ENCODE results near the gene FOXA1.
A peak's percentile ranks its signal among the peaks of the same experiment; 100 is the strongest.

The FOXA1 gene

GRCh38 chr14:37616853-37617252, 21.8 kb upstream of the FOXA1 start:
- no peaks in the 10 kb centered on the region for H3K4me1 ChIP-seq (ENCODE audit: insufficient read depth, low read length)
- H3K36me3 ChIP-seq (ENCODE audit: insufficient read depth, low read length) = no peaks in the 10 kb centered on the region
- H3K9me3 ChIP-seq (ENCODE audit: control insufficient read depth, insufficient read depth, low read length) = peaks cover 12% of the 10 kb centered on the region
- no peak overlapping the region for H3K9ac ChIP-seq (ENCODE audit: low read depth, low read length)

GRCh38 chr14:37615582-37616289, 20.7 kb upstream of the FOXA1 start:
- peaks cover 8% of the 10 kb centered on the region for H3K9me3 ChIP-seq (ENCODE audit: control insufficient read depth, insufficient read depth, low read length)
- H3K4me1 ChIP-seq (ENCODE audit: insufficient read depth, low read length) = no peaks in the 10 kb centered on the region
- no peak overlapping the region for H3K9ac ChIP-seq (ENCODE audit: low read depth, low read length)
- no peaks in the 10 kb centered on the region for H3K36me3 ChIP-seq (ENCODE audit: insufficient read depth, low read length)

- peaks cover 7% of the 10 kb centered on the region for H3K9me3 ChIP-seq (ENCODE audit: control insufficient read depth, insufficient read depth, low read length)
- no peaks in the 10 kb centered on the region for H3K36me3 ChIP-seq (ENCODE audit: insufficient read depth, low read length)
- no peak overlapping the region; the same call in 1 of the 2 replicates for H3K9ac ChIP-seq (ENCODE audit: low read depth, low read length)
- H3K4me1 ChIP-seq (ENCODE audit: insufficient read depth, low read length) = no peaks in the 10 kb centered on the region
Measured at GRCh38 chr14:37610945-37611523, 16.0 kb upstream of the FOXA1 start.

DNA sequence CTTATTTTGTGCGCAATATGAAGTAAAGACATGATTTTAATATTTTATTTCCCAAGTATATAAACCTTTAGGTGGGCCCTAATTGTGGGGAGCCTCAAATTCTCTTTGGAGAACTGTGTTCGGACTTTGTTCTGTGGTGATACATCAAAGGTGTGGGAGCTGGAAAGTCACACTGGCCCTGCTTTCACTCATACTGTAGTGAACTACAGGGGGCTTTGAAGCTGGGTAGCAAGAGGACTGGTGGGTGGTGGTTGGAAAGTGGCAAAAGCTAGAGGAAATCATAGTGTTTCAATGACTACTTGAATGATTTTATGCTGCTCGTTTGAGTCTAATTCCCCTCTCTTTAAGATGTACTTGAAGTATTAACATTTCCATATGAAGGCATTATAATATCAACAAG, 13.6 kb upstream of the FOXA1 start:
- Histone ChIP-seq H3K36me3 (ENCODE audit: insufficient read depth, low read length) (no peaks in the 10 kb centered on the region), H3K4me1 (ENCODE audit: insufficient read depth, low read length) (no peaks in the 10 kb centered on the region), H3K9ac (ENCODE audit: low read depth, low read length) (no peak overlapping the region), H3K9me3 (ENCODE audit: control insufficient read depth, insufficient read depth, low read length) (no peaks in the 10 kb centered on the region)

GRCh38 chr14:37606678-37607077, 11.6 kb upstream of the FOXA1 start:
- H3K4me1 ChIP-seq (ENCODE audit: insufficient read depth, low read length) = no peaks in the 10 kb centered on the region
- no peaks in the 10 kb centered on the region for H3K9me3 ChIP-seq (ENCODE audit: control insufficient read depth, insufficient read depth, low read length)
- H3K9ac ChIP-seq (ENCODE audit: low read depth, low read length) = no peak overlapping the region
- H3K36me3 ChIP-seq (ENCODE audit: insufficient read depth, low read length) = no peaks in the 10 kb centered on the region

GRCh38 chr14:37603688-37604251, 8.7 kb upstream of the FOXA1 start:
- no peaks in the 10 kb centered on the region for H3K9me3 ChIP-seq (ENCODE audit: control insufficient read depth, insufficient read depth, low read length)

DNA sequence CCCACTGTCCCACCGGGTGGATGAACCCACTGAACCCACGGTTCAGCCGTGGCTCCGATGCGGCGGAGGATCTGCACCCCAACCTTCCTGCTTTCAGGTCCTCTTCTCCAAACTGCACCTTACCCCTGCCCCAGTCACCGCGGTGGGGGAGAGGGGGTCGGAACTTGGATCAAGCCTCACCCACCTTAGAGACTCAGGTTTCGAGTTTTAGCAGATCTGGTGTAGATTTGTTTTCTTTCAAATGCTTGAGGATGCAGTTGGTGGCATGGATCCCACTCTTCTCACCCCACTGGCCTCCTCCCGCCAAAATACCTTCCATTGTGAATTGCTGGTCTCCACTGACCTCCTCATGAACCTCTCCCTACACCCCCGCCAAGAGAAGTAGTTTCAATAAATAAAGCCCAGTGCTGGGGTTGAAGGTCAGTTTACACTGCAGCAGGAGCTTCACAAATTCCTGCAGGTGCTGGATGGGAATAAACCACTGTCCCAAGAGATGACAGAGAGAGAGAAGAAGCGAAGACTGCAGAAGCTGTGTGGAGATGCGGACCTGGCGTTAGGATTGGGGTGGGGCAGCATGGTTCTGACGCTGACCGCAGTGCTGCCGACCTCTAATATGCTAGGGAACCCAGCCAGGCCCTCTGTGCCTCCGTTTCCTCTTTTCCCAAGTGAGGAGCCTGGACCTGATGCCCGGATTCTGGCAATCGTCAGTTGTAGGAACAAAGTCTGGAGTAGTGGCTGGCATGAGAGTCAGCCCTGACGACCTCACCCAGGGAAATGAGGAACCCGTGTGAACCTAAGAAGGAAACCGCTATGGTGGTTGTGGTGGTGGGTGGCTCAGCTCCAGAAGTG, 7.8 kb upstream of the FOXA1 start:
- no peaks in the 10 kb centered on the region for H3K9me3 ChIP-seq (ENCODE audit: control insufficient read depth, insufficient read depth, low read length)
- H3K9ac ChIP-seq (ENCODE audit: low read depth, low read length) = no peak overlapping the region
- no peaks in the 10 kb centered on the region for H3K36me3 ChIP-seq (ENCODE audit: insufficient read depth, low read length)
- no peaks in the 10 kb centered on the region for H3K4me1 ChIP-seq (ENCODE audit: insufficient read depth, low read length)

More at GRCh38 chr14:37603688-37604251, 8.7 kb upstream of the FOXA1 start:
- no peaks in the 10 kb centered on the region for H3K4me1 ChIP-seq (ENCODE audit: insufficient read depth, low read length)
- no peak overlapping the region for H3K9ac ChIP-seq (ENCODE audit: low read depth, low read length)
- H3K36me3 ChIP-seq (ENCODE audit: insufficient read depth, low read length) = no peaks in the 10 kb centered on the region

DNA sequence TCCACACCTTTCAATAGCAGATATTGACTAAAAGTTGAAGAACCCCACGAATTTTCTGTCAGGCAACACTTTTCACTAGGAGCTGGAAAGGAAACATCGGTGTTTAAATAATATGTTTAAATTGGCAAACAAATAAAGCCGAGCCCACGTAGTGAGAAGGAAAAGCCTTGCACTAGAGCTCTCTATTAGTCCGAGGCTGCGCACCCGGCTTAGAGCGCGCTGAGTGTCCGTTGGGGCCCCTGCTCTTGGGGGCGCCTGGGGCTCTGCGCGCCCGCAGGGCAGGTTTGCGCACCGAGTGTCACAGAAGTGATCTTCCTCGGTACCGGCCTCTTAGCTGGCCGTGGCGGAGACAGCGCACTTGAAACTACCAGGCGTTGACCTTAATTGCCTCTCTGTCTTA, 6.8 kb upstream of the FOXA1 start:
- Histone ChIP-seq H3K9ac (ENCODE audit: low read depth, low read length) (no peak overlapping the region), H3K9me3 (ENCODE audit: control insufficient read depth, insufficient read depth, low read length) (no peaks in the 10 kb centered on the region), H3K36me3 (ENCODE audit: insufficient read depth, low read length) (no peaks in the 10 kb centered on the region)

DNA sequence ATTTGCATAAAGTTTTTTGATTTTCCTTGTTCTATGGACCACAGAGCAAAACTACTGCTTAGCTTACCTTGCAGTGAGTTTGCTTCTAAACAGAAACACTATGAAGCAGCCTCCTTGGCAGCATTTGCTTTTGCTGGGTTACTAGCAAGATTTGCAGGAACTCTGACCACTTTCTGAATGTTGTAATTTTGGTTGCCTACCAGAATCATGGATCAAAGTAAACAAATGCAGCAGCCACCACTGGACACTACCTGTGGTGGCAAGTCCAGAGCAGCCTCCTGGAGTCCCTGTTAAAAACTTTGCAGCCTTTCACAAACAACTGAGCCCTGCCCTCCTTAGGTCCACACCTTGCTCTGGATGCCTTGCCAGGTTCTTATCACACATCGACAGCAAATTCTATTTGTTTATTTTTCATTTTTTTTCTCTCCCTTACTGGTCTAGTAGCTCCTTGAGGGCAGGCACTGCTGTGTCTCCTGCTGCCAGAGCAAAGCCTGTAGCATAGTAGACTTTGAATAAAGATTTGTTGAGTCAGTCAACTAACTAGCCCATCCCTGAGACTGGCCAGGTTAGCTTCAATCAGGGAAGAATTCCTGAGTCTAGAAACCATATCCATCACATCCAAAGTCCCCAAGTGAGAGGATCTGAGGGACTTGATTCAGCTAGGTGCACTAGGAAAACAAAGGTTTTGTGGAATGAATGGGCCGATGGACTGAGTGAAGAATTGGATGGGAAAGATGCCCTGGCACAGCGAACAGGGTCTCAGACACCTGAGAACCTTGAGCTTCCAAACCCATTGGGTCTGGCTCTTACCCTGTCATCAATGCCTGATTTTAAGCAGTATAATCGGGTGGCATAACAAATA, 6.1 kb upstream of the FOXA1 start:
- Histone ChIP-seq H3K4me1 (ENCODE audit: insufficient read depth, low read length) (no peaks in the 10 kb centered on the region), H3K36me3 (ENCODE audit: insufficient read depth, low read length) (no peaks in the 10 kb centered on the region), H3K9me3 (ENCODE audit: control insufficient read depth, insufficient read depth, low read length) (no peaks in the 10 kb centered on the region), H3K9ac (ENCODE audit: low read depth, low read length) (no peak overlapping the region)

More for the DNA sequence above, 6.8 kb upstream of the FOXA1 start:
- no peaks in the 10 kb centered on the region for H3K4me1 ChIP-seq (ENCODE audit: insufficient read depth, low read length)

- H3K4me1 ChIP-seq (ENCODE audit: insufficient read depth, low read length) = no peaks in the 10 kb centered on the region
- H3K9ac ChIP-seq (ENCODE audit: low read depth, low read length) = peak overlapping the region; percentile 57; the same call in 1 of the 2 replicates
- no peaks in the 10 kb centered on the region for H3K9me3 ChIP-seq (ENCODE audit: control insufficient read depth, insufficient read depth, low read length)
- H3K36me3 ChIP-seq (ENCODE audit: insufficient read depth, low read length) = no peaks in the 10 kb centered on the region
Measured at GRCh38 chr14:37599507-37600368, 4.7 kb upstream of the FOXA1 start.

DNA sequence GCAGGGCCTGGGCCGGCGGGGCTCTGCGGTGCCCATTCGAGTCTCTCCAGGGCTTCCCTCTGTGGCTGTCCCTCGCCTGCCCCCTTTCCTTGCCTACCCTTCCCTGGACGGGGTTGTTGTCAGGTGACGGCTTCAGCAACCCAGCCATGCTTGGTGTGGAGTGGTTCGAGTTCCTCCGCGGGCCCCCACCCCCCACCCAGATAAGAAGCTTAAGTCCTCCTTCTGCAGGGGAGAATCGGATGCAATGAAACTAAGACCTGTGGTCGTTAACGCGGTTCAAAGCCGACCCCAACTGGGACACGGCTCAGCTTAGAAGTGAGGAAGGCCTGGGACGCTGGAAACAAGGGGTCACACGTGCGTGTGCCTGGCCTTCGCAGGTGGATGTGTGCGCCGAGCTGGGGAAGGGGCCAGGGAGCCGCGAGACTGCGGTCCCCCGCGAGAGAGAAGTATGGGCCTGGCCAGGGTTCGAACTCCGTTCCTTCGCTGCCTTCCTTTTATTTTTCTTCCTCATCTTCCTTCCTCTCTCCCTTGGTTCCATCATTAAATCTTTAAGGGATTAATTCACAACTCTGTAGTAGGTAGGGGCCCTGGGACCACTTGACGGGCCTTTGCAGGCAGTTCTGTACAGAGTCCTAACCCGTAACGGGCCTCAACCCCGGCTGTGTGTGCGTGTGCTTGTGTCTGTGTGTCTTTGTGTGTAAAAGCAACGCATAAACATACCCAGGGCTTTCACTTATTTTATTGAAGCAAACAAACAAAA, 3.9 kb upstream of the FOXA1 start:
- H3K4me1 ChIP-seq (ENCODE audit: insufficient read depth, low read length) = no peaks in the 10 kb centered on the region
- H3K9me3 ChIP-seq (ENCODE audit: control insufficient read depth, insufficient read depth, low read length) = no peaks in the 10 kb centered on the region
- H3K9ac ChIP-seq (ENCODE audit: low read depth, low read length) = peak overlapping the region; percentile 57; the same call in 1 of the 2 replicates
- no peaks in the 10 kb centered on the region for H3K36me3 ChIP-seq (ENCODE audit: insufficient read depth, low read length)

GRCh38 chr14:37597914-37598746, 3.1 kb upstream of the FOXA1 start:
- Histone ChIP-seq H3K9me3 (ENCODE audit: control insufficient read depth, insufficient read depth, low read length) (no peaks in the 10 kb centered on the region), H3K9ac (ENCODE audit: low read depth, low read length) (peak overlapping the region; percentile 57; the same call in 1 of the 2 replicates), H3K4me1 (ENCODE audit: insufficient read depth, low read length) (no peaks in the 10 kb centered on the region), H3K36me3 (ENCODE audit: insufficient read depth, low read length) (no peaks in the 10 kb centered on the region)
